MCF 10A (cell line): Measurements from ENCODE around the gene ANKRD11. TPM values are rescaled to one million over a fixed set of nuclear protein-coding genes. Genes with fewer than 3 reads are reported as not detected.

ENCODE experiments used
- BruUV-seq: library from RNA; stranded (reverse); fragments of 400-500 nt; replicated peaks from 2 replicates; lab custom pipeline; 2021; lab: Mats Ljungman, UMichigan
- CTCF ChIA-PET: fragments of 300-600 bp; sonication (Branson Sonifier 250); formaldehyde crosslinking; extraction: SDS; loops from one replicate; lab custom pipeline; 2021; ENCODE audit warnings: antibody characterized with exemption, inconsistent platforms; lab: Yijun Ruan, JAX
- POLR2A ChIA-PET: fragments of 300-600, 350-650 bp; sonication (Branson Sonifier 250); formaldehyde crosslinking; extraction: SDS; loops from one replicate; lab custom pipeline; 2020; ENCODE audit warnings: antibody characterized with exemption, inconsistent platforms; lab: Yijun Ruan, JAX
- DNase-seq: peaks from one replicate; pipeline ENCODE4 v3.0.0-alpha.2; 2018; ENCODE audit not compliant: unreplicated experiment
- H3K27ac Mint-ChIP-seq: one replicate; pipeline ENCODE4 v1.8.0; 2022; ENCODE audit warnings: mild to moderate bottlenecking, low read depth, mixed read lengths; ENCODE audit not compliant: unreplicated experiment
- H3K27me3 Mint-ChIP-seq: one replicate; pipeline ENCODE4 v1.8.0; 2022; ENCODE audit warnings: mixed read lengths; ENCODE audit not compliant: insufficient read depth, unreplicated experiment
- H3K36me3 Mint-ChIP-seq: one replicate; pipeline ENCODE4 v1.8.0; 2022; ENCODE audit warnings: mild to moderate bottlenecking, moderate library complexity, mixed read lengths; ENCODE audit not compliant: insufficient read depth, unreplicated experiment
- H3K4me1 Mint-ChIP-seq: one replicate; pipeline ENCODE4 v1.8.0; 2022; ENCODE audit warnings: mixed read lengths; ENCODE audit not compliant: insufficient read depth, unreplicated experiment
- H3K4me3 Mint-ChIP-seq: one replicate; pipeline ENCODE4 v1.8.0; 2022; ENCODE audit warnings: mild to moderate bottlenecking, moderate library complexity, mixed read lengths; ENCODE audit not compliant: unreplicated experiment
- H3K9me3 Mint-ChIP-seq: one replicate; pipeline ENCODE4 v1.8.0; 2022; ENCODE audit warnings: mixed read lengths; ENCODE audit not compliant: unreplicated experiment
- intact Hi-C: fragments of 100-400 bp; cut with micrococcal nuclease; formaldehyde crosslinking; loops from 2 replicates; pipeline ENCODE4 v1.14.1; 2022
- total RNA-seq: library from RNA; stranded (reverse); gene quantifications from 2 replicates; pipeline ENCODE4 v1.2.3, GENCODE V29; 2022
- TF ChIP-seq, protein P1 (sequence below): fragments of 200-600 bp; IDR thresholded peaks from one replicate; pipeline ENCODE4 v1.8.0; 2022; ENCODE audit warnings: antibody characterized with exemption, mild to moderate bottlenecking; ENCODE audit not compliant: unreplicated experiment

The ANKRD11 gene
- total RNA-seq, 1 experiment from 2014 or later, result 237 TPM

- Mint-ChIP-seq H3K4me1 (no peaks in the 10 kb centered on the region), H3K9me3 (no peaks in the 10 kb centered on the region), H3K36me3 (peaks cover 74% of the 10 kb centered on the region), H3K27me3 (no peaks in the 10 kb centered on the region), H3K4me3 (no peak overlapping the region), H3K27ac (no peak overlapping the region)
- TF ChIP-seq, protein P1, sequence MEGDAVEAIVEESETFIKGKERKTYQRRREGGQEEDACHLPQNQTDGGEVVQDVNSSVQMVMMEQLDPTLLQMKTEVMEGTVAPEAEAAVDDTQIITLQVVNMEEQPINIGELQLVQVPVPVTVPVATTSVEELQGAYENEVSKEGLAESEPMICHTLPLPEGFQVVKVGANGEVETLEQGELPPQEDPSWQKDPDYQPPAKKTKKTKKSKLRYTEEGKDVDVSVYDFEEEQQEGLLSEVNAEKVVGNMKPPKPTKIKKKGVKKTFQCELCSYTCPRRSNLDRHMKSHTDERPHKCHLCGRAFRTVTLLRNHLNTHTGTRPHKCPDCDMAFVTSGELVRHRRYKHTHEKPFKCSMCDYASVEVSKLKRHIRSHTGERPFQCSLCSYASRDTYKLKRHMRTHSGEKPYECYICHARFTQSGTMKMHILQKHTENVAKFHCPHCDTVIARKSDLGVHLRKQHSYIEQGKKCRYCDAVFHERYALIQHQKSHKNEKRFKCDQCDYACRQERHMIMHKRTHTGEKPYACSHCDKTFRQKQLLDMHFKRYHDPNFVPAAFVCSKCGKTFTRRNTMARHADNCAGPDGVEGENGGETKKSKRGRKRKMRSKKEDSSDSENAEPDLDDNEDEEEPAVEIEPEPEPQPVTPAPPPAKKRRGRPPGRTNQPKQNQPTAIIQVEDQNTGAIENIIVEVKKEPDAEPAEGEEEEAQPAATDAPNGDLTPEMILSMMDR, result no peak
- BruUV-seq, result no TSS peak
- POLR2A ChIA-PET, result no interaction called here
- intact Hi-C loops, result no loop called here
- CTCF ChIA-PET, result interaction anchor here (0.7 kb wide), 1 partner anchor 253 kb away, joined by 3 read pairs; no protein-coding TSS in a partner anchor
- DNase-seq, result no peak
Measured at GRCh38 chr16:89512453-89512852, 22.1 kb upstream of the ANKRD11 start.

DNA sequence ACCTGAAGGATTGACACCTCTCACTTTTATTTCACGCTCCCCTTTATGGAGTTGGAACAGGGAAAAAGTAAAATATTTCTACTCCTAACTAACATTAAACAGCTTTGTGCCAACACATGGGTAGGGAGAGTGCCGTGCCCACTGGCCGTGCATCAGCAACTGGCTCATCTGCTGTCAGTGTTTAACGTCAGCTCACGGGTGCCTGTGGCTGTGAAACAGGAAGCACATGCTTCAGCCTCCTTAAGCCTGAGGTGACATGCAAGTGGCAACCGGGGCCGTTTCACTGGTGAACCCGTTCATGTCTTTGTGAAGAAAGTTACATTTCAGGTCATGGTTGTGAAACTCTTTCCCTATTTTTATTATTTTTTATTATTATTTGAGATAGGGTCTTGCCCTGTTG, 21.0 kb upstream of the ANKRD11 start:
- no TSS peak for BruUV-seq
- no peak for DNase-seq
- CTCF ChIA-PET, result interaction anchor here (0.6 kb wide), 1 partner anchor 791 kb away, joined by 6 read pairs; no protein-coding TSS in a partner anchor
- Mint-ChIP-seq H3K9me3 (no peaks in the 10 kb centered on the region), H3K27me3 (no peaks in the 10 kb centered on the region), H3K36me3 (peaks cover 63% of the 10 kb centered on the region), H3K27ac (no peak overlapping the region), H3K4me3 (no peak overlapping the region), H3K4me1 (no peaks in the 10 kb centered on the region)
- intact Hi-C loops, result no loop called here
- POLR2A ChIA-PET, result interaction anchor here (1.0 to 4.8 kb wide), 2 partner anchors 34 to 48 kb away, joined by 3 to 26 read pairs; no protein-coding TSS in a partner anchor
- TF ChIP-seq, protein P1, result no peak

DNA sequence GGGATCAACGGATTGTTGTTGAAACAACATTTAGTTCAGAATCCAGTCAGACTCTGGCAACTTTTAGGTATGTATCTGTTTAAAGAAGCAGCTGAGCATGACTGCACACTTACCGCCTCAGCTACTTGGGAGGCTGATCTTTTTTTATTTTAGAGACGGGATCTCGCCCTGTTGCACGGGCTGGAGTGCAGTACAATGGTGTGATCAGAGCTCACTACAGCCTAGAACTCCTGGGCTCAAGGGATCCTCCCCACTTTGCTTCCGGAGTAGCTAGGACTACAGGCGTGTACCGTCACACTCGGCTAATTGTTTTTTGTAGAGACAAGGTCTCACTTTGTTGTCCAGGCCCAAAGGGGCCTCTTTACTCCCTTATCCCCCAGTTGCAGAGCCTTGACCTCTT, 20.2 kb upstream of the ANKRD11 start:
- Mint-ChIP-seq H3K36me3 (peaks cover 55% of the 10 kb centered on the region), H3K4me3 (no peak overlapping the region), H3K9me3 (no peaks in the 10 kb centered on the region), H3K27me3 (no peaks in the 10 kb centered on the region), H3K27ac (no peak overlapping the region), H3K4me1 (peaks cover 8% of the 10 kb centered on the region)
- intact Hi-C loops, result no loop called here
- no TSS peak for BruUV-seq
- POLR2A ChIA-PET, result interaction anchor here (0.7 to 4.8 kb wide), 3 partner anchors 21 to 115 kb away, joined by 3 to 46 read pairs (median 26); partner anchors contain the start of gene ANKRD11
- DNase-seq, result no peak
- TF ChIP-seq, protein P1, result no peak
- CTCF ChIA-PET, result no interaction called here

DNA sequence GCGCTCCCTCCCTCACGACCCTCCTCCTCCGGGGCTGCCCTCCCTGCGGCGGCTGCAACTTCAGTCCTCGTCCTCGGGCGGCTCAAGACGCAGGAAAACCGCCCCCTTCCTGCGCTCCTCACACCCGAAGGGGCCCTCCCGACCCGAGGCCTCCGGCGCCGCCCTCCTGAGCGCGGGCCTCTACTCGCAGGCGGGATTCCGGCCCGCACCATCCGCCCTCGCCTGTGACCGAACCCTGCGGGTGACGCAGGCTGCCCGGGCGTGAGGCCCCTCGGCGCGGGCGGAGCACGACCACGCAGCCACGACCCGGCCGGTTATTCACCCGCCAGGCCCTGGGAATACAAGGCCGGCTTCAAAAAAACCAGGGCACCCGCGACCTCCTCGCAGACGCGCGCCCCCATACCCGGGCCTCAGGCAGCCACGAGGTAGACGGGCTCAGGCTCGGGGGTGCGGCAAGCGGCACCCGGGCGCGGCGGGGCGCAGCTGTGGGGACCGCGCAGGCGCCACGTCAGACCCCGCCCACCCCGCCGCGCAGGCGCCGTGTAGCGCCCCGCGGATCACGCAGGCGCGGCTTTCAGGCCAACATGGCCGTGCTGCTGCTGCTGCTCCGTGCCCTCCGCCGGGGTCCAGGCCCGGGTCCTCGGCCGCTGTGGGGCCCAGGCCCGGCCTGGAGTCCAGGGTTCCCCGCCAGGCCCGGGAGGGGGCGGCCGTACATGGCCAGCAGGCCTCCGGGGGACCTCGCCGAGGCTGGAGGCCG, 17.7 kb upstream of the ANKRD11 start, which contains the start of gene SPG7:
Gene SPG7 (plus strand): TSS at position 570 of the 757 bp plus-strand sequence. CDS start 15 bp downstream, at position 585.
- ChIA-PET CTCF (interaction anchor here (0.5 to 1.3 kb wide), 4 partner anchors 17 to 158 kb away, joined by 3 to 5 read pairs (median 4); no protein-coding TSS in a partner anchor), POLR2A (interaction anchor here (0.6 to 4.8 kb wide), 38 partner anchors 10 to 770 kb away, joined by 3 to 46 read pairs (median 5); partner anchors contain the start of genes ANKRD11 and ZNF778)
- no peaks in the 10 kb centered on the region for H3K9me3 Mint-ChIP-seq
- peak; percentile 81 for DNase-seq
- H3K4me3 Mint-ChIP-seq, result peak within 1 kb of the TSS; percentile 77
- no peaks in the 10 kb centered on the region for H3K27me3 Mint-ChIP-seq
- intact Hi-C loops, result loop anchor here (1.0 to 5.0 kb wide), 4 partner anchors 19 to 267 kb away; no protein-coding TSS in a partner anchor
- peaks cover 30% of the 10 kb centered on the region for H3K36me3 Mint-ChIP-seq
- peak within 1 kb of the TSS; percentile 59 for H3K27ac Mint-ChIP-seq
- BruUV-seq, result TSS peak; percentile 60
- TF ChIP-seq, protein P1, result no peak
- H3K4me1 Mint-ChIP-seq, result peaks cover 15% of the 10 kb centered on the region
